PFSK-1 (cell line): ENCODE measurements around the gene SPATA1.

ENCODE experiments used
- POLR2AphosphoS5 ChIP-seq: IDR thresholded peaks from 2 replicates; pipeline ENCODE4 v1.6.1; 2012; ENCODE audit warnings: low read depth, mild to moderate bottlenecking, control low read depth, low read length, moderate library complexity
- SIN3A ChIP-seq: IDR thresholded peaks from 2 replicates; pipeline ENCODE4 v1.6.1; 2012; ENCODE audit warnings: mild to moderate bottlenecking, low read length, moderate library complexity, borderline replicate concordance; ENCODE audit not compliant: insufficient read depth
- TF ChIP-seq, protein P1 (sequence below), 2 experiments: IDR thresholded peaks; 2 replicates each; pipeline versions ENCODE4 v1.6.1 to v1.8.0; 2011 to 2012; ENCODE audit warnings: low read depth in 2 of 2, low read length in 2 of 2, control low read depth in 1 of 2, inconsistent platforms in 1 of 2, mild to moderate bottlenecking in 1 of 2, moderate library complexity in 1 of 2; ENCODE audit not compliant: insufficient read depth in 1 of 2

DNA sequence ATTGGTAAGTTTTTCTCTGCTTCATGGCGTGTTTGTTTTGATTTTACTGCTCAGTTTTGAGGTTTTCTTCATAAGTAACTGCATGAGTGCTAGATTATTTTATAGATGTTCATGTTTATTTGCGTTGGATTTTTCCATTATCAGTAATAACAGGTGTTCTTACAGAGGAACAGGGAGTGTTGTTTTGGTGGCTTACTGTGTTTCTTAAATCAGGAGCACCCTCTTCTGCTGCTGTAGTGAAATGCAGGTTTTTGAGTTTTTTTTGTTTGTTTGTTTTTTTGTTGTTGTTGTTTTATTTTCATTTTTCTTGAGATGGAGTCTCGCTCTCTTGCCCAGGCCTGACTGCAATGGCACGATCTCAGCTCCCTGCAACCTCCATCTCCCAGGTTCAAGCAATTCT lies 35.5 kb downstream of the SPATA1 start:
- TF ChIP-seq POLR2AphosphoS5, result no peak
- no peak for TF ChIP-seq SIN3A
- TF ChIP-seq, protein P1, sequence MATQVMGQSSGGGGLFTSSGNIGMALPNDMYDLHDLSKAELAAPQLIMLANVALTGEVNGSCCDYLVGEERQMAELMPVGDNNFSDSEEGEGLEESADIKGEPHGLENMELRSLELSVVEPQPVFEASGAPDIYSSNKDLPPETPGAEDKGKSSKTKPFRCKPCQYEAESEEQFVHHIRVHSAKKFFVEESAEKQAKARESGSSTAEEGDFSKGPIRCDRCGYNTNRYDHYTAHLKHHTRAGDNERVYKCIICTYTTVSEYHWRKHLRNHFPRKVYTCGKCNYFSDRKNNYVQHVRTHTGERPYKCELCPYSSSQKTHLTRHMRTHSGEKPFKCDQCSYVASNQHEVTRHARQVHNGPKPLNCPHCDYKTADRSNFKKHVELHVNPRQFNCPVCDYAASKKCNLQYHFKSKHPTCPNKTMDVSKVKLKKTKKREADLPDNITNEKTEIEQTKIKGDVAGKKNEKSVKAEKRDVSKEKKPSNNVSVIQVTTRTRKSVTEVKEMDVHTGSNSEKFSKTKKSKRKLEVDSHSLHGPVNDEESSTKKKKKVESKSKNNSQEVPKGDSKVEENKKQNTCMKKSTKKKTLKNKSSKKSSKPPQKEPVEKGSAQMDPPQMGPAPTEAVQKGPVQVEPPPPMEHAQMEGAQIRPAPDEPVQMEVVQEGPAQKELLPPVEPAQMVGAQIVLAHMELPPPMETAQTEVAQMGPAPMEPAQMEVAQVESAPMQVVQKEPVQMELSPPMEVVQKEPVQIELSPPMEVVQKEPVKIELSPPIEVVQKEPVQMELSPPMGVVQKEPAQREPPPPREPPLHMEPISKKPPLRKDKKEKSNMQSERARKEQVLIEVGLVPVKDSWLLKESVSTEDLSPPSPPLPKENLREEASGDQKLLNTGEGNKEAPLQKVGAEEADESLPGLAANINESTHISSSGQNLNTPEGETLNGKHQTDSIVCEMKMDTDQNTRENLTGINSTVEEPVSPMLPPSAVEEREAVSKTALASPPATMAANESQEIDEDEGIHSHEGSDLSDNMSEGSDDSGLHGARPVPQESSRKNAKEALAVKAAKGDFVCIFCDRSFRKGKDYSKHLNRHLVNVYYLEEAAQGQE (IDR thresholded peaks at IDR 0.05; ENCODE audit: insufficient read depth in 1 of 2, low read depth in 2 of 2, low read length in 2 of 2), result no peak
